ENCODE measurements around the gene PRKAB1.

The PRKAB1 gene

DNA sequence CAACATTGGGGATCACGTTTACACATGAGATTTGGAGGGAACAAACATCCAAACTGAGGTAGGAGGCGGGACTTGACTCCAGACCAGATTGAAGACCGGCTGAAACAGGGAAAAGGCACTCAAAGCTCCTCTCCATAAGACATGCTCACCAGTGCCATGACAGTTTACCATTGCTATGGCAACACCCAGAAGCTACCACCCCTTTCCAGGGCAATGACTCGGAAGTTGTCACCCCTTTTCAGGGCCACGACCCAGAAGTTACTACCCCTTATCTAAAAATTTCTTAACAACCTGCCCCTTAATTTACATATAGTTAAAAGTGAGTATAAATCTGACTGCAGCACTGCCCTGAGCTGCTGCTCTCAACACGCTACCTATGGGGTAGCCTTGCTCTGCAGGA, 40.2 kb upstream of the PRKAB1 start:
- Histone ChIP-seq H3K4me1 (ENCODE audit: control insufficient read depth in 1 of 2, insufficient read depth in 1 of 2, low read depth in 1 of 2, low read length in 1 of 2) (no peaks in the 10 kb centered on the region), H3K27ac (no peak overlapping the region), H3K27me3 (peaks cover 16% of the 10 kb centered on the region), H3K36me3 (no peaks in the 10 kb centered on the region), H3K9me3 (no peaks in the 10 kb centered on the region), H3K4me3 (ENCODE audit: low read depth in 1 of 2, low read length in 1 of 2) (no peak overlapping the region)
- TF ChIP-seq, protein P1, sequence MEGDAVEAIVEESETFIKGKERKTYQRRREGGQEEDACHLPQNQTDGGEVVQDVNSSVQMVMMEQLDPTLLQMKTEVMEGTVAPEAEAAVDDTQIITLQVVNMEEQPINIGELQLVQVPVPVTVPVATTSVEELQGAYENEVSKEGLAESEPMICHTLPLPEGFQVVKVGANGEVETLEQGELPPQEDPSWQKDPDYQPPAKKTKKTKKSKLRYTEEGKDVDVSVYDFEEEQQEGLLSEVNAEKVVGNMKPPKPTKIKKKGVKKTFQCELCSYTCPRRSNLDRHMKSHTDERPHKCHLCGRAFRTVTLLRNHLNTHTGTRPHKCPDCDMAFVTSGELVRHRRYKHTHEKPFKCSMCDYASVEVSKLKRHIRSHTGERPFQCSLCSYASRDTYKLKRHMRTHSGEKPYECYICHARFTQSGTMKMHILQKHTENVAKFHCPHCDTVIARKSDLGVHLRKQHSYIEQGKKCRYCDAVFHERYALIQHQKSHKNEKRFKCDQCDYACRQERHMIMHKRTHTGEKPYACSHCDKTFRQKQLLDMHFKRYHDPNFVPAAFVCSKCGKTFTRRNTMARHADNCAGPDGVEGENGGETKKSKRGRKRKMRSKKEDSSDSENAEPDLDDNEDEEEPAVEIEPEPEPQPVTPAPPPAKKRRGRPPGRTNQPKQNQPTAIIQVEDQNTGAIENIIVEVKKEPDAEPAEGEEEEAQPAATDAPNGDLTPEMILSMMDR (IDR thresholded peaks at IDR 0.05): no peak

DNA sequence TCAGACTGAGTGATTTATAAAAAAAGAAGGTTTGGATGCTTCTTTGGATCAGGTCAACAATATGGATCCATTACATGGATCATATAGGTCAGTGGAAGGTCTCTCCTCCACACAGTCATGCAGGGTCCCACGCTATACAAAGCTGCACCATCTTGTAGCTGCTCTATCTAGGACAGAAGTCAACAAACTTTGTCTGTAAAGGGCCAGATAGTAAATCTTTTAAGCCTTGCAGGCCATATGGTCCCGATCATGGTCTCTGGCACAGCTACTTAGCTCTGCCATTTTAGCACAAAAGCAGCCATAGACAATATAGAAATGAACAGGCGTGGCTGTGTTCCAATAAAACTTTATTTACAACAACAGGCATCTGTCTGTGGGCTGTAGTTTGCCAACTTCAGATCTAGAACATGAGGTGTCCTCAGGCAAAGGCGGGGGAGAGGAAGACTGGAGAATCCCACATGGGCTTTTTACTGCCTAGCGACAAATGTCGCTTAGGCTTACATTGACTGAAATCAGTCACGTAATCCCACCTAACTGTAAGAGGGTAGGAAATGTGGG, 37.6 kb upstream of the PRKAB1 start:
- no peaks in the 10 kb centered on the region for H3K4me1 ChIP-seq (ENCODE audit: control insufficient read depth in 1 of 2, insufficient read depth in 1 of 2, low read depth in 1 of 2, low read length in 1 of 2)
- TF ChIP-seq, protein P1 (IDR thresholded peaks at IDR 0.05): no peak
- no peak overlapping the region for H3K4me3 ChIP-seq (ENCODE audit: low read depth in 1 of 2, low read length in 1 of 2)
- H3K27ac ChIP-seq: no peak overlapping the region
- H3K9me3 ChIP-seq: no peaks in the 10 kb centered on the region
- H3K36me3 ChIP-seq: no peaks in the 10 kb centered on the region
- H3K27me3 ChIP-seq: peaks cover 36% of the 10 kb centered on the region

DNA sequence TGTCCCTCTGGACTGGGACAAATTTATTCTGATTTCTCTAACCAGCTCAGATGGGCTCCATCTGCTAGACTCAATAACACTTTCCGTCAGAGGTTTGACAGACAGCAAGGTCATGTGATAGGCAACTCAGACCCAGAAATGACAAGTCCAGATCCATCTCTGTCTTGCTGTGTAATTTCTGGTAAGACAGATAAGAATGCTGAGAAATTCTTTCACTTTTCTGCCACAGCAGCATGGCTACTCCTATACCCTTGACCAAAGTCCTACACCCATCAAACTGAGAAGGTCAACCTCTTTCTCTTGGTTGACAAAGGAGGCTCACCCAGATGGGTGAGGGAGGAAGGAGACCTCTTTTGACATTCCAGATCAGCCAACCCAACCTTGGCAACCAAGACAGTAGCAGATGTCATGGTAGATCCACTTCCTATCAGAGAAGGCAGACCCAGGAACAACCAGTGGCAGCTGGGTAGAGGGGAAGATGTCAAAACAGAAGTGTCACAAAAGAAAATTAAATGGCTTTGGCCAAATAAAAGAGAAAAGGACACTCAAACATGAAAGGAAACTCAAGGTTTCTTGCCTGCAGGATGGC, 36.9 kb upstream of the PRKAB1 start:
- peaks cover 41% of the 10 kb centered on the region for H3K27me3 ChIP-seq
- no peak overlapping the region for H3K4me3 ChIP-seq (ENCODE audit: low read depth in 1 of 2, low read length in 1 of 2)
- TF ChIP-seq, protein P1 (IDR thresholded peaks at IDR 0.05): no peak
- H3K27ac ChIP-seq: no peak overlapping the region
- H3K36me3 ChIP-seq: no peaks in the 10 kb centered on the region
- no peaks in the 10 kb centered on the region for H3K9me3 ChIP-seq
- no peaks in the 10 kb centered on the region for H3K4me1 ChIP-seq (ENCODE audit: control insufficient read depth in 1 of 2, insufficient read depth in 1 of 2, low read depth in 1 of 2, low read length in 1 of 2)

DNA sequence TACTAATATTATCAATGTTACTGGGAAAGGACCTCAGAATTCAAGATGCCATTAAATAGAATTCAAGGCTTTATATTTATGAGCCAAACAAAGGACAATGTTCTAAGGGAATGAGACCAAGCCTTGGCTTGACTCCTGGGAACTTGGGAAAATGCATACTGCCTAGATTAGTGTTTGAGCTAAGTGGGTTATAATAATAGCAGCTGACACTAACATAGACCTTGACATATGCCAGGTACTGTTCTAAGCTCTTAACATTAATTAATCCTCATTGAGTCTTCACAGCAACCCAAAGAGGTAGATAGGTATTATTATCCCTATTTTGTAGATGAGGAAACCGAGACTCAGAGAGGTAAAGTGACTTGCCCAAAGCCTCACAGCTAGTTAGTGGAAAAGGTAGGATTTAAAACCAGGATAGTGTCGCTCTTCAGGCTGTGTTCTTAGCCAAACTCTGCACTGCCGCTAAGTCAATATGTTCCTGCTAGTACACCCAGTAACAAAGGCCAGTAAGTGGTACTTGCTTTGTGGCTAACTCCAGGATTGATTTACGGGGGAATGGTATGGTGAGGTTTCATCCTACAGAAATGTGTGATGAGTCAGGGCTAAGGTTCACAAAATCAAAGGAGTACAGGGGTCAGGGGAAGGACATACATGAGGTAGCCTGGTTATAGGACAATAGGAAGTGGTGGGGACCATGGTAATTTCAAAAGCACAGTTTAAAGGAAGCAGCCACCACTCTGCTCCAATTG, 35.8 kb upstream of the PRKAB1 start:
- Histone ChIP-seq H3K27ac (no peak overlapping the region), H3K4me3 (ENCODE audit: low read depth in 1 of 2, low read length in 1 of 2) (no peak overlapping the region), H3K9me3 (no peaks in the 10 kb centered on the region), H3K27me3 (peaks cover 50% of the 10 kb centered on the region), H3K4me1 (ENCODE audit: control insufficient read depth in 1 of 2, insufficient read depth in 1 of 2, low read depth in 1 of 2, low read length in 1 of 2) (no peaks in the 10 kb centered on the region), H3K36me3 (no peaks in the 10 kb centered on the region)
- TF ChIP-seq, protein P1 (IDR thresholded peaks at IDR 0.05): no peak

DNA sequence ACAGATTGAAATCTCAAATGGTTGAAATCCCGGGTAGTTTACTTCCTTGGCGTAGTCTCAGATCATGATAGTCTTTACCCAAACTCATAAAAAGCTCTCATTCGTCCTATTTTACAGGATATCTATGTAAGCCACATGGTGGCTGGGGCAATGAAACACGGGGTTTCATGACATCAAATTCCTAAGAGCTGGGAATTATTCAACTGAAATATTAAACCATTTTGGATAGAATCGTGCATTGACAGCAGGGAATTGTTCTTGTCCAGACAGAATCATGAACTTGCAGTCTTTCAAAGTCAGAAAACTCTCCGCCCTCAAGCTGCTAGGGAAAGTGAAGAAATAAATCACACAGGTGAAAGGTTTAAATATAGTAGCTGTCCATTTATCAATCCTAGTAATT, 33.2 kb upstream of the PRKAB1 start:
- Histone ChIP-seq H3K27ac (no peak overlapping the region), H3K27me3 (peaks cover 59% of the 10 kb centered on the region), H3K36me3 (no peaks in the 10 kb centered on the region), H3K4me3 (ENCODE audit: low read depth in 1 of 2, low read length in 1 of 2) (no peak overlapping the region), H3K9me3 (no peaks in the 10 kb centered on the region), H3K4me1 (ENCODE audit: control insufficient read depth in 1 of 2, insufficient read depth in 1 of 2, low read depth in 1 of 2, low read length in 1 of 2) (no peaks in the 10 kb centered on the region)
- TF ChIP-seq, protein P1 (IDR thresholded peaks at IDR 0.05): no peak

Measured in neutrophil (primary cell).